ENCODE data around the gene ETS1. TPM values are rescaled to one million over a fixed set of nuclear protein-coding genes. Genes with fewer than 3 reads are reported as not detected.

ETS1 gene
- total RNA-seq, 2 experiments from 2014 or later, result 203 to 466 TPM

- ChIA-PET POLR2A (interaction anchor here (0.6 to 16.8 kb wide), 13 partner anchors 17 to 220 kb away, joined by 3 to 631 read pairs (median 5); no protein-coding TSS in a partner anchor), CTCF (ENCODE audit: unreplicated experiment) (interaction anchor here (0.7 to 2.6 kb wide), 3 partner anchors 19 to 153 kb away, joined by 3 to 11 read pairs (median 3); no protein-coding TSS in a partner anchor)
- H3K4me1 ChIP-seq (ENCODE audit: insufficient read depth, low read length, poor library complexity, severe bottlenecking), result peaks cover 100% of the 10 kb centered on the region
- intact Hi-C loops (cut with micrococcal nuclease; ENCODE audit: unreplicated experiment), result no loop called here
- BruUV-seq (replicated peaks), result no TSS peak
- TF ChIP-seq EZH2phosphoT487 (IDR thresholded peaks at IDR 0.05; ENCODE audit: borderline replicate concordance, low read depth, low read length), result no peak
- TF ChIP-seq, protein P1, sequence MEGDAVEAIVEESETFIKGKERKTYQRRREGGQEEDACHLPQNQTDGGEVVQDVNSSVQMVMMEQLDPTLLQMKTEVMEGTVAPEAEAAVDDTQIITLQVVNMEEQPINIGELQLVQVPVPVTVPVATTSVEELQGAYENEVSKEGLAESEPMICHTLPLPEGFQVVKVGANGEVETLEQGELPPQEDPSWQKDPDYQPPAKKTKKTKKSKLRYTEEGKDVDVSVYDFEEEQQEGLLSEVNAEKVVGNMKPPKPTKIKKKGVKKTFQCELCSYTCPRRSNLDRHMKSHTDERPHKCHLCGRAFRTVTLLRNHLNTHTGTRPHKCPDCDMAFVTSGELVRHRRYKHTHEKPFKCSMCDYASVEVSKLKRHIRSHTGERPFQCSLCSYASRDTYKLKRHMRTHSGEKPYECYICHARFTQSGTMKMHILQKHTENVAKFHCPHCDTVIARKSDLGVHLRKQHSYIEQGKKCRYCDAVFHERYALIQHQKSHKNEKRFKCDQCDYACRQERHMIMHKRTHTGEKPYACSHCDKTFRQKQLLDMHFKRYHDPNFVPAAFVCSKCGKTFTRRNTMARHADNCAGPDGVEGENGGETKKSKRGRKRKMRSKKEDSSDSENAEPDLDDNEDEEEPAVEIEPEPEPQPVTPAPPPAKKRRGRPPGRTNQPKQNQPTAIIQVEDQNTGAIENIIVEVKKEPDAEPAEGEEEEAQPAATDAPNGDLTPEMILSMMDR (conservative IDR thresholded peaks at IDR 0.05; ENCODE audit: low read length), result no peak
- peak overlapping the region; percentile 97 for H3K27ac ChIP-seq (ENCODE audit: low read depth, low read length, poor library complexity, severe bottlenecking)
- no peaks in the 10 kb centered on the region for H4K20me1 ChIP-seq (ENCODE audit: insufficient read depth, low read length)
- H3K4me2 ChIP-seq (ENCODE audit: low read length), result peak overlapping the region; percentile 74
- H3K36me3 ChIP-seq (ENCODE audit: insufficient read depth, low read length), result no peaks in the 10 kb centered on the region
- DNase-seq (ENCODE audit: low spot score), result peak; percentile 30
- peak overlapping the region; percentile 54; the same call in 1 of the 2 replicates for H2AFZ ChIP-seq (ENCODE audit: low read length)
- no peaks in the 10 kb centered on the region for H3K9me3 ChIP-seq (ENCODE audit: low read length)
- H3K79me2 ChIP-seq (ENCODE audit: insufficient read depth, low read depth, low read length), result no peaks in the 10 kb centered on the region; the same call in 1 of the 2 replicates
- no peaks in the 10 kb centered on the region for H3K9me2 ChIP-seq (ENCODE audit: insufficient read depth, low read length)
- peak overlapping the region; percentile 46 for H3K4me3 ChIP-seq (ENCODE audit: low read depth, low read length, poor library complexity, severe bottlenecking)
Observed at GRCh38 chr11:128625746-128626145, 38.4 kb upstream of the ETS1 start.

DNA sequence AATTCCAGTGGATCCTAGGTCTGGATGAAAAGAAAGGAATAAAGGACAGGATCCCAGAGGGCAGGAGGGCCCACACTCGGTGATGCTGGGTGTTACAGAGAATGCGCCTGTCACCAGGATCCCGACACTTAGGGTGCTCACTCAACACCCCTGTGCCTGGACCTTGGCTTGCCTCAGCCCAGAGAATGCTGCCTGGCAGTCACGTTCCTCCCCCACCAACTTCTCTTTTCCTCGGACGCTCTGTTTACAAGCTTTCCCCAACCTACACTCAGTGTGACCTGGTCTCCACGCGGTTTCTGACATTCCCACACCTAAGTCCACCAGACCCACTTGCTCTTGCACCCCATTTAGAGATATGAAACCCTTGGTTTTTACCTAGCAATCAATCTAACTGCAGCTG, 38.0 kb upstream of the ETS1 start:
- intact Hi-C loops (cut with micrococcal nuclease; ENCODE audit: unreplicated experiment), result no loop called here
- Histone ChIP-seq H4K20me1 (ENCODE audit: insufficient read depth, low read length) (no peaks in the 10 kb centered on the region), H3K4me3 (ENCODE audit: low read depth, low read length, poor library complexity, severe bottlenecking) (peak overlapping the region; percentile 46), H3K4me2 (ENCODE audit: low read length) (peak overlapping the region; percentile 74), H3K4me1 (ENCODE audit: insufficient read depth, low read length, poor library complexity, severe bottlenecking) (peaks cover 100% of the 10 kb centered on the region), H3K9me3 (ENCODE audit: low read length) (no peaks in the 10 kb centered on the region), H3K9me2 (ENCODE audit: insufficient read depth, low read length) (no peaks in the 10 kb centered on the region), H2AFZ (ENCODE audit: low read length) (peak overlapping the region; percentile 54; the same call in 1 of the 2 replicates), H3K36me3 (ENCODE audit: insufficient read depth, low read length) (no peaks in the 10 kb centered on the region), H3K27ac (ENCODE audit: low read depth, low read length, poor library complexity, severe bottlenecking) (peak overlapping the region; percentile 97), H3K79me2 (ENCODE audit: insufficient read depth, low read depth, low read length) (no peaks in the 10 kb centered on the region; the same call in 1 of the 2 replicates)
- DNase-seq (ENCODE audit: low spot score), result peak; percentile 41
- TF ChIP-seq, protein P1 (conservative IDR thresholded peaks at IDR 0.05; ENCODE audit: low read length), result no peak
- TF ChIP-seq EZH2phosphoT487 (IDR thresholded peaks at IDR 0.05; ENCODE audit: borderline replicate concordance, low read depth, low read length), result no peak
- CTCF ChIA-PET (ENCODE audit: unreplicated experiment), result interaction anchor here (0.6 to 3.6 kb wide), 5 partner anchors 14 to 153 kb away, joined by 3 to 43 read pairs (median 4); no protein-coding TSS in a partner anchor
- BruUV-seq (replicated peaks), result no TSS peak
- POLR2A ChIA-PET, result interaction anchor here (0.5 to 16.8 kb wide), 17 partner anchors 17 to 220 kb away, joined by 3 to 631 read pairs (median 5); no protein-coding TSS in a partner anchor
